Activated CD4-positive, CD25-positive, alpha-beta regulatory T cell treated with anti-CD3 and anti-CD28 coated beads, Interleukin-2, amount 50 U/mL, for 16 hours (primary cell): ENCODE measurements around the gene USP49.
A peak's percentile ranks its signal among the peaks of the same experiment; 100 is the strongest.
"Not testable (repeated sequence)": the region's sequence is repeated elsewhere in the genome, so short reads cannot be mapped to it uniquely, and the experiment has no call there.

Experiments
- DNase-seq: peaks from one replicate; pipeline ENCODE4 v3.0.0-alpha.2; 2020; ENCODE audit warnings: low read depth, low spot score

The USP49 gene

DNA sequence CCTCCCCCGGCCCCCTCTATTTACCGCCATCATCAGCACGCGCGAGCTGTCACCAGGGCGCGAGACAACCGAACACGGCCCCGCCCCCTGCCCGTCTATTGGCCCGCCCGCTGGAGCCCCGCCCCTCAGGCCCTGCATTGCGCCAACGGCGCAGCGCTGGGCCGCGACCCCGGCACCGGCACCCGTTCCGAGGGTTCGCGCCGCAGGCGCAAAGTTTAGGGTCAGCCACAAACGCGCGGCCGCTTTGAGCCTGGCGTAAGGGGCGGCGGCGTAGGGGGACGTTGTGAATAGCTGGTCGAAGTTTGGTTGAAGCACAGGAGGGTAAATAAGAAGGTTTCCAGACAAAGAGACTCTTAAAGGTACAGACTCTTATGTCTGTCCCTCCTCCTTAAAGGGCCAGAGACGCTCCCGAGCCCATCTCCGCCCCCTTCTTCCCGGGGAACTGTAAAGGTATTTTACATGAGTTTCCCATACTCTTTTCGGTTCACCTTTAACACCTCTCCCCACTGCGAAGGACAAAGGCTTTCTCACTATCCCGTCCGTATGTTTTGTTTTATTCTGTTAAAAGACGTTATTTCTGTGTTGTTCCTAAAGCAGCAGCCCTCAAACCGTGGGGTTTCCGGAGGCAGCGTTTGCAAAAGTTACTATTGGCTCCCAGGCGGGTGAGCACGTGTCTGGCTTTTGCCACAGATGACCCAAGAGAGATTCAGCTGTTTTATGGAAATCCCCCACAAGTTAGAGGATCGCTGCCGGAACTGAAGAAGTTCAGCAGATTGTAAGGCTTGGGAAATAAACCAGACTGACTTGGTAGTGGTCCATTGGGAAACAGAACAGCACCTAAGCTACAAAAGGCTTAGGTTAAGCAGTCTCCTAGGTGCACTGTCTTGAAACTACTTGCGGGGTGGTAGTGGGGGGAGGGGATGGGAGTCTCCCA, at the start of gene USP49:
Gene USP49 (minus strand): TSS at position 76 of the 934 bp plus-strand sequence. CDS start 88,392 bp downstream, outside the sequence.
- DNase-seq, result peak; percentile 78

DNA sequence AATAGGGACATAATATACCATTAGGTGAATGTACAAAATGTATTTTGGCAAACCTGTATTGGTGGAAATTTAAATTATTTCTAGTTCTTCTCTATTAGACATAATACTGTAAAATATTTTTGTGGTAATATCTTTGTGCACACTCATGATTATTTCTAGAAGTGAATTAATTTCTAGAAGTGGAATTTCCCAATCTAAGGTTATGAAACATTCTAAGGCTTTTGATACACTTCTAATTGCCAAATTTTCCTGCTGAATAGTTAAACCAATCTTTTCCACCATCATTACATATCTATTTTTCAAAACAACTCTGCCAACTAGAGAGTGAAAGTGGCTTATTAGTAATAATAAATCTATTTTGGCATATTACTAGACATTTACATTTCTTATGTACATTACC, 48.3 kb upstream of the USP49 start:
- DNase-seq, result no peak

DNA sequence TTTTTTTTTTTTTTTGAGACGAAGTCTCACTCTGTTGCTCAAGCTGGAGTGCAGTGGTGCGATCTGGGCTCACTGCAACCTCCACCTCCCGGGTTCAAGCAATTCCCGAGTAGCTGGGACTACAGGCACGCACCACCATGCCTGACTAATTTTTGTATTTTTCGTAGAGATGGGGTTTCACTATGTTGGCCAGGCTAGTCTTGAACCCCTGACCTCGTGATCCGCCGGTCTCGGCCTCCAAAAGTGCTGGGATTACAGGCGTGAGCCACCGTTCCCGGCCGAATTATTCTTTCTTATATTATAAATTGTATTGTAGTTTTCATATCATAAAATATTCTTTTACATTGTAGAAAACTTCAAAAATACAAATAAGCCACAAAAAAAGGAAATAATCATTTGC, 47.7 kb upstream of the USP49 start:
- DNase-seq, result not testable (repeated sequence)

DNA sequence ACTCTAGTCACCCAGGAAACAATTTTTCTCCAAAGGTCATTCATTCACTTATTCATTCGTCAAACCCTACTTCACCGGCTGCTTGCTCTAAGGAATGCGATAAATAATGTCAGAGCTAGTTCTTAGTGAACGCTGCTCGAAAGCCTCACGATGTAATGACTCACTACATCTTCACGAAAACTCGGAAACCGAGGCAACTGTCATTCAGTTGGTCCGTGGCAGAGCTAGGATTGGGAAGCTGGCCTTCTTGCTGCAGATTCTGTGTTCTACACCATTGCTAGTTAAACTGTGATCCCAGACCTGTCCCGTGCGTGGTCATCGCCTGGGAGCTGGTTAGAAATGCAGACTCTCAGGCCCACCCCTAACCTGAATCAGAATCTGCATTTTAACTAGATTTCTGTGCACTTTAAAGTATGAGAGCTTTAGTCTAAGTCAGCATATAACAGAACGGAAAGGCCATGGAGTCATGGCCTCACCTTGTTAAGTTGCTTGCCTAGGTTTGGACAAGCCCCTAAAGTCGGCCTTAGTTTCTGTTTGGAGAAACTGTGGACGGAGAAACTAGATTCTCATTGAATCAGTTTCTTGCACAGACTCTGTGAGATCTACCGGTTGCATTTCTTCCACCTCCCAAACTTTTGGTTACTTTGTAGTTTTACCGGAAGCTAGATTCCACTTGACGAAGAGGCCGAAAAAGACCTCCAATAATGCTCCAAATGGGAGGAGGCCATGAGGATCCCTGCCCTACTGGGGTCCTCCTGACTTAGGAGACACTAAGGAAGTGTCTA, 47.1 kb upstream of the USP49 start:
- no peak for DNase-seq

DNA sequence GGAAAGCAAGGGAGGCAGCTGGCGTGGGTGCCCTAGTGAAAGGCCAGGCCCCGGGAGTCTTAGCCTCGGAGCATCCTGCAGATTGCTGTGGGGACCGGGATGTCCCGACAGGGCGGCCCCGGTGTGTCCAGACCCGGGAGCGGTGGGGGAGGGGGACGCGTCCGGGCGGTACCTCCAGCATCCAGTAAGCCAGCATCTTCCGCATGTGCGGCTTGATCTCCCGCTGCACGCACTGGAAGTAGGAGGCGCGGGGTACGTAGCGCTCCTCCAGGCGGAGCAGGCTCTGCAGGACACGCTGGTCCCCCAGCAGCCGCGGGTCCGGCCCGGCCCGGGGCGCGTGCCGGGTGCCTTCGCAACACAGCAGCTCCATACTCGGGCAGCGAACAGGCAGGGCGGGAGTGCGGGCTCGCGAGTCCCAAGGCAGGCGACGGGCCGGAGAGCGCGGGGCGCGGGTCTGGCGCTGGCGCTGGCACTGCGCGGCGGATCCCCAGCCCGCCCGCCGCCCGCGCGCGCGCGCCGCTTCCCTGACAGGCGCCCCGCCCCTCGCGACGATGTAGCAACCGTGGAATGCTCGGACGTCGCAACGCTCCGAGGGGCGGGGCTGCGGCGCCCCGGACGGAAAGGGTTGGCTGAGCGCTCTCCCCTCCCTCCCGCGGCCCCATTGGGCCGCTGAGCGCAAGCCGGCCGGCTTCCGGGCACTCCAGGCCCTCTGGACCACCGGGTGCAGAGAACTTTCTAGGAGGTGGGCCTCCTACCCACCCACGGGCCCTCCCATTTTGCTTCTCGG, 46.3 kb upstream of the USP49 start, which contains the start of gene CCND3:
Gene CCND3 (minus strand): TSS at position 529 of the 787 bp plus-strand sequence. CDS start 159 bp downstream, at position 370.
- DNase-seq, result peak; percentile 68

DNA sequence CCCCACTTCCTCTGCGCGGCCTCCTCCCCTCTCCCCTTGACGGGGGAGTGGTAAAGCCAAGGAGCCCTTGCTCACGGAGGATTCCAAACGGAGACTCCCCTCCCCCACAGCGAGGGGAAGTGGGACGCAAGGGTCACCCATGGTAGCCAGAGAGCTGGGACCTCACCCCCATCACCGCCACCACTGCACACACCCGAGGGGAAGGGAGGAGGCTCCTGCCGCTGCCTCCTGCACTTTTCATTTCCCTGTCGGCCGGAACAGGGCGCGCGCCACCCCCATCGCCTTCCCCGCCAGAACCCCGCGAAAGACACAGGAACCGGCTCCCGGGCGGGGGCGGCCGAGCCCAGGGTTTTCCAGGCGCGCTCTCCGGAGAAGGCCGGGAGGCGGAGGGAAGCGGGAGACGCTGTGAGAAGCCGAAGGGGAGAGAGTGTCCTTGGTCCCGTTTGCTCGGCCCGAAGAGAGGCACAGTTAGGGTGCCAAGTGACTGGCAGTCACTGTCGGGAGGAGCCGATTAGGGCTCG, 45.6 kb upstream of the USP49 start:
- no peak for DNase-seq

DNA sequence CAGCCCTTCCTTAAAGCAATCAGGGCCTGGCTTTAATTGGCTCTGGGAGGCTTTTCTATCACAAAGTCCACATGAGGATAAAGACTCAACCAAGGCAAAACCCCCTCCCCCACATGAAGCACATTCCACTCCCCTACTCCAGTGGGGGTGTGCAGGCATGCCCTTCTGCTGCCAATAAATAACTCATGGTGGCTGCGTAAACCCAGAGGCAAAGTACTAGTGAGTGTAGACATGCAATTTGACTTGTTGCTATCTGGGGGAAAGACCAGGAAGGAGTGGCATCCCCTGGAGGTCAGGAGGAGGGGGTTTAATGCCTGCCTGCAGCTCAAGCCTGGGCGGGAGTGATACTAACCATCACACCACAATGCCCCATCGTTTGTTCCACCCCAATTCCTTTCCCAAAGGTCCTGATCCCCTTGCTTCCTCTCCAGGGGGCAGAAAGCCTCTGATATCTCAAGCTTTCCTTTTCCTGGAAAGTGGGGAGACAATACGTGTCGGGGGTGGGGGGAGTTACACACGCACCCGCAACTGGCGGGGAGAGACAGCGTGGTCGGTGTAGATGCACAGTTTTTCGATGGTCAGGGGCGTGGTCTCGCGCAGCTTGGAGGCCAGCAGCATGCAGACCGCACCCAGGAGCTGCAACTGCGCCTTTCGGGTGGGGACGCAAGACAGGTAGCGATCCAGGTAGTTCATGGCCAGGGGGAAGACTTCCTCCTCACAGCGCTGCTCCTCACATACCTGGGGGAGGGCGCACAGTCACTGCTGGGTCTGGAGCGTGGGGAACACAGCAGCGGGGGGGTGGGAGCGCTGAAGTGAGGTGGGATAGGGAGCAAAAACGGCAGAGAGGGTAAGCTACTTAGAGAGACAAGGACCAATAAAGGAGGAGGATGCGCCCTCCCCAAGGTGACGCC, 44.9 kb upstream of the USP49 start:
- no peak for DNase-seq

DNA sequence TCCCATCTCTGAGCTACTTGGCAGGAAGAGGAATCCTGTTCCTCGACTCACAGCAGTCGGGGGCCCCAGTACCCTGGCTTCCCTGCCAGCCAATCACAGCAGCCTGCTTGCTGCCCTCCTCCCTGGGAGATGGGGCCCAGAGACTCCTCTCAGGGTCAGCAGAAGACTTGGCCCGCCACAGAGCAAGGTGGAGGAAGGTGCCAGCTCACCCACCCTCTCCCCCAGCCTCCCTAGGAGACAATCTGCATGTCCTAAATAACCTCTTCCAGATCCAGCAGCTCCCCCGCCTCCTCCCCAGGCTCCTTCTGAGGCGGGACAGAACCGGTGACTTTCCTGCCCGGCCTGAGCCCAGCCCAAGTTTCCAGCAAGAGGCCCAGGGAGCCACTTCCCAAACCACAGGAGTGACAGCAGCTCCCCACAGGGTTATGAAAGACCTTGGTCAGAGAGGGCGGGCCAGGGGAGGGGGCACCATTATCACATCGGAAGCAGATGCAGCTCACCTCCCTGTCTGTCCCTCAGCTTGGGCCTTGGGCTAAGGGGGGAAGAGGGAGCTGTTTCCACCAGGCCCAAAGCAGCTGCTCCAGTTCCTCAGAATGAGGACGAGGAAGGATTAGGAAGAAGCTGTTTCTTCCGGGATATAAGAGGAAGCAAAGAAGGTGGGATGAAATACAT, 44.1 kb upstream of the USP49 start:
- DNase-seq, result no peak

DNA sequence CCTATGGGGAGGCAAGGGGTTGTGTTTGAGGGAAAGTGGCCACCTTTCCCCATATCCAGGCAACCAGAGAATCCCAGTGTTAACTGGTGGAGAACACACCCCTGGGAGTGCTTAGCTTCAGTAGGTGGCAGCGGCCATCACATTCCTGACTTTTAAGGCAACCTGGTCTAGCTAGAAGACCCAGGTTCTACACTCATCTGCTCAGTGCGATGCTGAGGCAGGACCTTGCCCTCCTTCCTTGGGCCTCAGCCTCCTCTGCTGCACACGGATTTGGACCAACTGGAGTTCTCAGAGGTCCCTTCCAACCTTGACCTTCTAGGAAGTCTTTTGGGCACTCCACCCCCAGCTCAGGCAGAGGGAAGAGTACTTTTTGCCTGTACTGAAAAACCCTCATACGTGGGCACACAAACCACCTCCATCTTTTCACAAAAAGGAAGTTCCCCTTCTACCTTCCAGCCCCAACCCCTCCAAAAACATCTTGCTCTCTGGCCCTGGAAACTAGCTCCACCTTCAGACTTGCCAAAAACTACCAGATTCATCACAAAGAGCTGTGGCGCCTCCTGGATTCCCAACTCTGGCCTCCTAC, 43.5 kb upstream of the USP49 start:
- no peak for DNase-seq

DNA sequence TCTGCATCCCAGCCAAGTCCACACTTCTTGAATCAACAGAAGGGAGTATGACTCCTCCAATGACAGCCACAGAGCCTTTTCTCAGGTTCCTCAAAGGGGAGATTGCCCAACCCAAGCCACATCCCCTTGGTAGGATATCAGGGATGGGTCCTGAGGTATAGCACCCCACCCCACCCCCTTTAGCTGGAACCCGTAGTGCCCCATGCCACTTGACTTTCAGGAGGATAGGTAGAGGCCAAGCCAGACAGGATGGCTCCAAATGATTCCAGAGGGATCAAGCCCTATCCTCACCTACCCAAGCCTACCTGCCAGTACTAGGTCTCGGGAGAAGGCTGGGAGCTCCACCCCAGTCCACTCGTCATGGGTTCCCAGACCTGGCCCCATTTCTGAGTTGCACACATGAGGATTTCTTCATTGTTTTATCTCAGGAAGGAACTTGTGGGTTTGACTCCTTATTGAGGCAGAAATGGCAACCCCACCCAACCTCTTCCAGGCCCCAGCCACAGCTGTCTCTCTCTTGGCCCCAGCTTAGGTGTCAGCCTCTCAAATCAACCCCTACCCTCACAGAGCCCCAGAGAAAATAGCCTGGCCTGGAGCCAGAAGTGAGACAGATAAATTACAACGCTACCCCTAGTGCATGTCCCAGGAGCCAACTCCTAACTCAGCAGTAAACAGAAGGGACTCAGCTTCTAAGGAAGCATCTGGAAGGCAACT, 42.8 kb upstream of the USP49 start:
- DNase-seq, result no peak

DNA sequence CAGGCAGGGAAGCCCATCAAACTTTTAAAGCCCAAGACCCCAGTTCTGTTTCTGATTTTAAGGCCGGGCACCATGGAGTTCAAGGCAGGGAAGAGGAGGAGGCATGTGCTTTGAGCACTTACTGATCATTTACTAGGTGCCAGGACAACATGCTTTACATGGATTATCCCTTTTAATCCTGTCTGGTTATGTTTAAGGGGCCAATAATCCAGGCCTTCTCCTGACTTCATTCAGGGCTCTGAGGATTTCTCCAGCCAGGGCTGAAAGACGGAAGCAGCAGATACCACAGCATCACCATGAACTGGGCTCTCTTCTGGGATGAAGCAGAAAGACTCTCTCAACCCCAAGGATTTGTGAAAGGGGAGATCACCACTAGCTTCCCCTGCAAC, 42.3 kb upstream of the USP49 start:
- DNase-seq, result no peak

DNA sequence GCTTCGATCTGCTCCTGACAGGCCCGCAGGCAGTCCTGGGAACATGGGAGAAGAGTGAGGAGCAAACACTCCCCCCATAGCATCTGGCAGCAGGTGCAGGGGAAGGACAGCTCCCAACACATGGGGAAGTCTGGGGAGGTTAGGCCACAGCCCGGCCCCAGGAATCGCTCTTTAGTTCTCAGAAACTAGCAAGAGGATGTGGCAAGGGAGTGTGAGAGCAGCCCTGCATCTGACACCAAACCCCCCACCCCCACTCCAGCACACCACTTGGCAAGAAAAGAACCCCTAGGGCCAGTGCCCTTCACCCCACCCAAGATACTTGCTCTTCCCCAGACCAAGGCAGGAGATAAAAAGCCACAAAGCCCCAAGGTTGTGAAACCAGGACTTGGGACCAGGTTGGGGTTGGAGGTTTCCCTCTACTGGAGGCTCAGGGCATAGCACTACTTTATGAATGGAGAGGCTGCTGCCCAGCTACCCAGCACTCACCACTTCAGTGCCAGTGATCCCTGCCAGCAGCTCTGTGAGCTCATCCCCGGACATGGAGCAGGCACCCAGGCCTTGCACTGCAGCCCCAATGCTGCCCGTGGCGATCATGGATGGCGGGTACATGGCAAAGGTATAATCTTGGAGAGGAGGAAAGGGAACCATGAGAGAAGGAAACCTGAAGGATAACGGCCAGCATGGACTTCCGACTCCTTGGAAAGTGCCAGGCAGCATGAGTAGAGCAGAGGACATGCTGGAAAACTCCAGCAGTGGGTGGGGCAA, 41.1 kb upstream of the USP49 start:
- DNase-seq, result no peak

DNA sequence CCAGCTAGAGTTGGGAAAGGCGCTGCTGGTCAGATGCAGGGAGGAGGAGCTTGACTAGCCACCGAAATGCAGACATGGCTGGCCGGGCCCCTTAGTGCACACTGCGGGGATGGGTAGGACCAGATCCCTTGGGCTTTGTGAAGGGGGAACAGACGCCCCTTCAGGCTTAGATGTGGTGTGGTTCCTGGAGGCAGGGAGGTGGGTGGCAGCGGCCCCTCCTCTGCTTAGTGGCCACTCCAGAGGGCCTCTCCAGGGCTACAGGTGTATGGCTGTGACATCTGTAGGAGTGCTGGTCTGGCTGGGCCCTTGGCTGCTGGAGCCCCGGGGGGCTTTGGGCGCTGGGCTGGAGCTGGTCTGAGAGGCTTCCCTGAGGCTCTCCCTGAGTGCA, 40.5 kb upstream of the USP49 start:
- DNase-seq, result no peak

DNA sequence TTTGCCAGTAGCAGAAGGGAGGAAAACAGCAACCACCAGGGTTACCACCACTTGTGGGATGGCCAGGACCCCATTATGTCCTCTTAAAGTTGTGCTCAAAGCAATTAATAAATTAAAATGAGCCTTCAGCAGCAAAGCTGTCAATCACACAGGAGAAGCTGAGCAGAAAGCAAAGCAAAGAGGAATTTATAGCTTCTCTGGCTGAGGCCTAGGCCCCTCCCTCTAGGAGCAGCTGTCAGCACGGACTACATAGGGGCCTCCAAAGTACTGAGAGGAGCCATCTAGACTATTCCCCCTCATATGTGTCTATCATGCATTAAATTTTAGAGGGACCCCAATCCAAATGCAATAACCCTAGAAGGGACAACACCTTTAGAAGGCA, 40.0 kb upstream of the USP49 start:
- DNase-seq, result no peak

DNA sequence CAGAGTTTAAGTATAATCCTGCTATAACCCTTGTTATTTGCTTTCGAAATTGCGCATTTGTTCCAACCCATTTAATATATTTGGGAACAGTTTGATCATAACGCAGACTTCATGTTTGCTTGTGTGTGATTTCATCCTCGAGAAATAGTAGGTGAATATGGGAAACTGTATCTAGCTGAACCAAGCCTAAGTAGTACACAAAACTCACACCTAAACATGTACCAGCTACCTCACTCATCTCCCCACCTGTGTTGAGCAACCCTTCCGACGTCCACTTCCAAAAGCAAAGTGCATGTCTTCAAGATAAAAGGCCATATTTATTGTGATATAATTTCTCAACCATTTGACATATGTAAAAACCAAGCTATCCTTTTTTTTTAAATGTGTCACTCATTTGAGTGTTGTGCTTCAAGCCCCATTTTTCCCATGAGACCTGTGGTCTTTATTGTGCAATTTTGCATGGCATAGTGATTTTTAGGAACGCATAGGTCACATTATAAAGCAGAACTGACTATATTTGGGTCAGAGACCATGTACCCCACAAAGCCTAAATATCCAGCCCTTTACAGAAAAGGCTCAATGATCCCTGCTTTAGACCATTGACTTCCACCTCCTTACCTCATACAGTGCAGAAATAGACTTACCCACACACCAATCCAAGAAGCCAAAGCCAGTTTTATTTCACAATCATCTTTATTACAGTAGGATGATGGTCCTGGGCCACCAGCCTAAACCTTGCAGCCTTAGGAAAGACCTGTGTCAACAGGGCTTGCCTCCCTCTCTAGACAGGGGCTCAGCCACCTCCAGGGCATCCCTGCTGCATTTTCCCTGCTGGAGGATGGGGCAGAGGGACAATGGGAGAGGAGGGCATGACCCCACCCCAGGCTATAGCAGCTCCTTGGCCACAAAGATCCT, 39.4 kb upstream of the USP49 start:
- DNase-seq, result no peak

DNA sequence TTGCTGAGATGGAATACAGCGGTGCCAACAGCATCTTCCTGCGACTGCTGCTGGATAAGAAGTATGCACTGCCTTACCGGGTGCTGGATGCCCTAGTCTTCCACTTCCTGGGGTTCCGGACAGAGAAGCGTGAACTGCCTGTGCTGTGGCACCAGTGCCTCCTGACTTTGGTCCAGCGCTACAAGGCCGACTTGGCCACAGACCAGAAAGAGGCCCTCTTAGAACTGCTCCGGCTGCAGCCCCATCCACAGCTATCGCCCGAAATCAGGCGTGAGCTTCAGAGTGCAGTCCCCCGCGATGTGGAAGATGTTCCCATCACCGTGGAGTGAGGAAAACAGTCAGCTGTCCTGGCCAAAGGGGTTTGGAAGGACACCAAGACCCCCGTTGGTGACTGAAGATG, 37.2 kb upstream of the USP49 start:
- no peak for DNase-seq

DNA sequence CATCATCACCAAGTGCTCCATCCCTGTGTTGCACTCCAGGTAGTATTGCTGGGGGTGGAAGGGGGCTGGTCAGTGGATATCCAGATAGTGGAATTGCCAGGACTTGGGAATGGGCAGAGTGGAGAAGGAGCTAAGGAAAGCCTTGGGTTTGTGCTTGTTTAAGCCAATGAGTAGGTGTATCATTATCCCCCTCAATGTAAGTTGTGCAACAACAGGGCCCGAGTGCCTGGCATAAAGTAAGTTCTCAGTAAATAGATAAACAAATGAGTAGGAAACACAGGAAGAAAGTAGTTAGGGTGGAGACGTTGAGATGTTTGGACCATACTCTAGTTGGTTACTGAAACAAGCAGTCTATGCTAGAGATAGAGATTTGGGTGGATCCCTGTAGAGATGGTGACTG, 36.6 kb upstream of the USP49 start:
- DNase-seq, result no peak
